Caco-2 (cell line): ENCODE data around the gene ADGRF3. TPM values are rescaled to one million over a fixed set of nuclear protein-coding genes. Genes with fewer than 3 reads are reported as not detected.

ENCODE experiments used
- BruUV-seq: library from RNA; stranded (reverse); fragments of 400-500 nt; replicated peaks from 2 replicates; lab custom pipeline; 2021; lab: Mats Ljungman, UMichigan
- CTCF ChIA-PET: fragments of 300-600 bp; sonication (Branson Sonifier 250); formaldehyde crosslinking; loops from one replicate; lab custom pipeline; 2022; ENCODE audit warnings: antibody characterized with exemption; lab: Charles Lee
- POLR2A ChIA-PET: fragments of 300-600 bp; sonication (Branson Sonifier 250); formaldehyde crosslinking; loops from one replicate; lab custom pipeline; 2022; ENCODE audit warnings: antibody characterized with exemption; lab: Charles Lee
- DNase-seq, 2 experiments: peaks; one replicate each; pipeline versions ENCODE4 v3.0.0 to v3.0.0-alpha.2; 2020 to 2022
- H3K27me3 ChIP-seq: replicated peaks from 2 replicates; pipeline ENCODE4 v1.6.0; 2011; ENCODE audit warnings: low read length; ENCODE audit not compliant: control insufficient read depth, insufficient read depth
- H3K36me3 ChIP-seq: 2 replicates; pipeline ENCODE4 v1.5.1; 2011; ENCODE audit warnings: low read length; ENCODE audit not compliant: control insufficient read depth, insufficient read depth
- H3K4me1 ChIP-seq: fragments of 250-450 bp; sonication (Bioruptor Pico); 2 replicates; pipeline ENCODE4 v1.5.1; 2020; ENCODE audit warnings: mild to moderate bottlenecking
- H3K4me3 ChIP-seq: 2 replicates; pipeline ENCODE4 v1.5.1; 2011; ENCODE audit warnings: low read depth, mild to moderate bottlenecking, control low read depth, low read length
- H3K9me3 ChIP-seq: fragments of 250-450 bp; sonication (Bioruptor Pico); 2 replicates; pipeline ENCODE4 v1.5.1; 2020; ENCODE audit warnings: mild to moderate bottlenecking, moderate library complexity
- H3K27ac Mint-ChIP-seq: one replicate; pipeline ENCODE4 v1.8.0; 2022; ENCODE audit warnings: mixed read lengths; ENCODE audit not compliant: unreplicated experiment
- H3K27me3 Mint-ChIP-seq: one replicate; pipeline ENCODE4 v1.8.0; 2022; ENCODE audit warnings: mixed read lengths; ENCODE audit not compliant: insufficient read depth, unreplicated experiment
- H3K36me3 Mint-ChIP-seq: one replicate; pipeline ENCODE4 v1.8.0; 2022; ENCODE audit warnings: mild to moderate bottlenecking, mixed read lengths; ENCODE audit not compliant: insufficient read depth, unreplicated experiment
- H3K4me1 Mint-ChIP-seq: one replicate; pipeline ENCODE4 v1.8.0; 2022; ENCODE audit warnings: low read depth, mixed read lengths; ENCODE audit not compliant: unreplicated experiment
- H3K4me3 Mint-ChIP-seq: one replicate; pipeline ENCODE4 v1.8.0; 2022; ENCODE audit warnings: mild to moderate bottlenecking, moderate library complexity, mixed read lengths; ENCODE audit not compliant: unreplicated experiment
- H3K9me3 Mint-ChIP-seq: one replicate; pipeline ENCODE4 v1.8.0; 2022; ENCODE audit warnings: mixed read lengths; ENCODE audit not compliant: unreplicated experiment
- intact Hi-C: fragments of 100-400 bp; cut with micrococcal nuclease; formaldehyde crosslinking; loops from one replicate; pipeline ENCODE4 v1.10.0; 2022; ENCODE audit not compliant: unreplicated experiment
- total RNA-seq: library from RNA; stranded (reverse); gene quantifications from 2 replicates; pipeline ENCODE4 v1.2.3, GENCODE V29; 2022
- TF ChIP-seq, protein P1 (sequence below), 2 experiments: fragments of 200-600 bp in 1 of 2; IDR thresholded peaks; 1 replicate in 1 of 2; 2 replicates in 1 of 2; pipeline versions ENCODE4 v1.5.1 to v1.8.0; 2011 to 2022; ENCODE audit warnings: antibody characterized with exemption in 1 of 2, control low read depth in 1 of 2, inconsistent platforms in 1 of 2, low read depth in 1 of 2, low read length in 1 of 2, mild to moderate bottlenecking in 1 of 2, moderate library complexity in 1 of 2; ENCODE audit not compliant: insufficient read depth in 1 of 2, severe bottlenecking in 1 of 2, unreplicated experiment in 1 of 2

ADGRF3 gene
- total RNA-seq, 1 experiment from 2014 or later = 0.18 TPM

- no peaks in the 10 kb centered on the region for H3K9me3 Mint-ChIP-seq
- Histone ChIP-seq H3K9me3 (no peaks in the 10 kb centered on the region), H3K4me3 (no peak overlapping the region), H3K27me3 (no peaks in the 10 kb centered on the region), H3K4me1 (no peaks in the 10 kb centered on the region), H3K36me3 (no peaks in the 10 kb centered on the region)
- TF ChIP-seq, protein P1, sequence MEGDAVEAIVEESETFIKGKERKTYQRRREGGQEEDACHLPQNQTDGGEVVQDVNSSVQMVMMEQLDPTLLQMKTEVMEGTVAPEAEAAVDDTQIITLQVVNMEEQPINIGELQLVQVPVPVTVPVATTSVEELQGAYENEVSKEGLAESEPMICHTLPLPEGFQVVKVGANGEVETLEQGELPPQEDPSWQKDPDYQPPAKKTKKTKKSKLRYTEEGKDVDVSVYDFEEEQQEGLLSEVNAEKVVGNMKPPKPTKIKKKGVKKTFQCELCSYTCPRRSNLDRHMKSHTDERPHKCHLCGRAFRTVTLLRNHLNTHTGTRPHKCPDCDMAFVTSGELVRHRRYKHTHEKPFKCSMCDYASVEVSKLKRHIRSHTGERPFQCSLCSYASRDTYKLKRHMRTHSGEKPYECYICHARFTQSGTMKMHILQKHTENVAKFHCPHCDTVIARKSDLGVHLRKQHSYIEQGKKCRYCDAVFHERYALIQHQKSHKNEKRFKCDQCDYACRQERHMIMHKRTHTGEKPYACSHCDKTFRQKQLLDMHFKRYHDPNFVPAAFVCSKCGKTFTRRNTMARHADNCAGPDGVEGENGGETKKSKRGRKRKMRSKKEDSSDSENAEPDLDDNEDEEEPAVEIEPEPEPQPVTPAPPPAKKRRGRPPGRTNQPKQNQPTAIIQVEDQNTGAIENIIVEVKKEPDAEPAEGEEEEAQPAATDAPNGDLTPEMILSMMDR (IDR thresholded peaks at IDR 0.05; ENCODE audit: insufficient read depth in 1 of 2, low read depth in 1 of 2, low read length in 1 of 2, severe bottlenecking in 1 of 2, unreplicated experiment in 1 of 2) = peak; percentile 20 to 49
- no peak overlapping the region for H3K4me3 Mint-ChIP-seq
- no TSS peak for BruUV-seq
- peak in 1 of 2 experiments; percentile 56 for DNase-seq
- H3K27ac Mint-ChIP-seq = no peak overlapping the region
- H3K4me1 Mint-ChIP-seq = peaks cover under 1% of the 10 kb centered on the region
- intact Hi-C loops = loop anchor here (5.0 kb wide), 1 partner anchor 77 kb away; no protein-coding TSS in a partner anchor
- H3K27me3 Mint-ChIP-seq = peaks cover 3% of the 10 kb centered on the region
- ChIA-PET POLR2A (no interaction called here), CTCF (interaction anchor here (0.6 to 1.0 kb wide), 2 partner anchors 14 to 71 kb away, joined by 3 read pairs; no protein-coding TSS in a partner anchor)
- no peaks in the 10 kb centered on the region for H3K36me3 Mint-ChIP-seq
Measured at GRCh38 chr2:26314243-26314642, 32.3 kb downstream of the ADGRF3 start.

DNA sequence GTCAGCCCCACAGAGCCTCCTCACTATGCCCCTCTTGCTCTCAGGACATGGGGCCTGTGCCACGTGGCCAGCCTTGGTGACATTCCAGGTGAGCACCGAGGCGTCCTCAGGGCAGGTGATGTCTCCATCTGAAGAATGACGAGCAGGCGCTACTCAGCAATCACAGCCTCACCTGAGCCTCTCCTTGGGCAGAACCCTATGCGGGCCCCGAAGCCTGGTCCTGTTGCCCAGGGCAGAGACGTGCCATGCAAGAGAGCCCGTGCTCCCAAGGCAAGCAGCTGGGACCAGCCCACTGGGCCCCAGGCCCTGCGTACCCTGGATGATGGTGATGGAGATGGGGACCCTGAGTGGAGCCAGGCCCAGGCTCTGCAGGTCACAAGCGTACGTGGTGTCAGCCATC, 33.1 kb downstream of the ADGRF3 start:
- H3K36me3 ChIP-seq = no peaks in the 10 kb centered on the region
- H3K4me3 Mint-ChIP-seq = no peak overlapping the region
- TF ChIP-seq, protein P1 (IDR thresholded peaks at IDR 0.05; ENCODE audit: insufficient read depth in 1 of 2, low read depth in 1 of 2, low read length in 1 of 2, severe bottlenecking in 1 of 2, unreplicated experiment in 1 of 2) = no peak
- H3K4me1 Mint-ChIP-seq = no peaks in the 10 kb centered on the region
- H3K36me3 Mint-ChIP-seq = no peaks in the 10 kb centered on the region
- H3K27me3 Mint-ChIP-seq = peaks cover 3% of the 10 kb centered on the region
- no peaks in the 10 kb centered on the region for H3K9me3 ChIP-seq
- no peak for DNase-seq
- POLR2A ChIA-PET = no interaction called here
- H3K4me3 ChIP-seq = no peak overlapping the region
- no TSS peak for BruUV-seq
- H3K27me3 ChIP-seq = no peaks in the 10 kb centered on the region
- CTCF ChIA-PET = no interaction called here
- H3K27ac Mint-ChIP-seq = no peak overlapping the region
- no peaks in the 10 kb centered on the region for H3K4me1 ChIP-seq
- no peaks in the 10 kb centered on the region for H3K9me3 Mint-ChIP-seq
- intact Hi-C loops = loop anchor here (5.0 kb wide), 1 partner anchor 76 kb away; no protein-coding TSS in a partner anchor

- no peaks in the 10 kb centered on the region for H3K36me3 Mint-ChIP-seq
- Histone ChIP-seq H3K36me3 (no peaks in the 10 kb centered on the region), H3K27me3 (no peaks in the 10 kb centered on the region), H3K9me3 (no peaks in the 10 kb centered on the region), H3K4me1 (no peaks in the 10 kb centered on the region), H3K4me3 (no peak overlapping the region)
- no peak for DNase-seq
- intact Hi-C loops = loop anchor here (5.0 kb wide), 1 partner anchor 75 kb away; no protein-coding TSS in a partner anchor
- BruUV-seq = no TSS peak
- no peaks in the 10 kb centered on the region for H3K4me1 Mint-ChIP-seq
- POLR2A ChIA-PET = no interaction called here
- H3K4me3 Mint-ChIP-seq = no peak overlapping the region
- no peak overlapping the region for H3K27ac Mint-ChIP-seq
- H3K9me3 Mint-ChIP-seq = no peaks in the 10 kb centered on the region
- CTCF ChIA-PET = no interaction called here
- TF ChIP-seq, protein P1 (IDR thresholded peaks at IDR 0.05; ENCODE audit: insufficient read depth in 1 of 2, low read depth in 1 of 2, low read length in 1 of 2, severe bottlenecking in 1 of 2, unreplicated experiment in 1 of 2) = no peak
- H3K27me3 Mint-ChIP-seq = peaks cover 3% of the 10 kb centered on the region
Measured at GRCh38 chr2:26312471-26312870, 34.1 kb downstream of the ADGRF3 start.
